ENCODE measurements around the gene KRT1. TPM values are rescaled to one million over a fixed set of nuclear protein-coding genes. Genes with fewer than 3 reads are reported as not detected.

Gene KRT1
- total RNA-seq, 4 donors from 2014 or later, result 4,815 to 9,656 (median 5,822) TPM

DNA sequence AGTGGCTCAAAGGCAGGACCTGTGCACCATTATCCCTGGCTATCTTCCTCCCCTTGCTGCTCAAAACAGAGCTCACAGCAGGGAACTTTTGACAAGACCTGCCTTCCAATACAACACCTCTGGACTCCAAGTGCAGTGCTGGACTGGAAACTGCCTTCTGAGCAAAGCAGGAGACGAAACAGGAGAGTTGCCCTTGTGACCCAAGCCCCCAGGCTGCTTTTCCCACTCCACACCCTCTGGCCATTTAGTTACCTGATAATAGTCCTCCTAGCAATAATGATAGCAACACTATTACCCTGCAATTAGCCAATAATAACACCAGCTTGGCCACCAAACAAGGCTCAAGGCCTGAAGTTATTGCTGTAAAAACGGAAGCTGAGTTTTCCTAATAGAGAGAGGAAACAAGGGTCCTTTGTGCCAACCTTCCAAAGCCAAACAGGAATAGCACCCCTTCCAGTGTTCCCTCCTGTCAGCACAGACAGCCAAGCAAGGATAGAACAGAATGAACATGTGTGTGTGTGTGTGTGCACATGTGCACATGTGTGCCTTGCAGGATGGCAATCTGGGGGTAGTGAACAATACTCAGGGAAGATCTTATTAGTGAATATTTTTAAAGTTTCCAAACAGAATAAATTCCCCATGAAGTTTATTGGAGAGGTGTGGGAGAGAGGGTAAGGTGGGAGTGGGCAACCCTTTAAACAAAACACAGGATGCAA, 52.7 kb downstream of the KRT1 start:
- no peaks in the 10 kb centered on the region for H3K36me3 ChIP-seq
- whole genome bisulfite sequencing, result 86% methylated on average over 2 of the region's 2 CpGs
- no peaks in the 10 kb centered on the region for H3K27me3 ChIP-seq
- DNase-seq (ENCODE audit: low spot score in 2 of 2), result no peak
- H3K4me3 ChIP-seq, result no peak overlapping the region
- H3K4me1 ChIP-seq, result no peaks in the 10 kb centered on the region
- TF ChIP-seq, protein P1, sequence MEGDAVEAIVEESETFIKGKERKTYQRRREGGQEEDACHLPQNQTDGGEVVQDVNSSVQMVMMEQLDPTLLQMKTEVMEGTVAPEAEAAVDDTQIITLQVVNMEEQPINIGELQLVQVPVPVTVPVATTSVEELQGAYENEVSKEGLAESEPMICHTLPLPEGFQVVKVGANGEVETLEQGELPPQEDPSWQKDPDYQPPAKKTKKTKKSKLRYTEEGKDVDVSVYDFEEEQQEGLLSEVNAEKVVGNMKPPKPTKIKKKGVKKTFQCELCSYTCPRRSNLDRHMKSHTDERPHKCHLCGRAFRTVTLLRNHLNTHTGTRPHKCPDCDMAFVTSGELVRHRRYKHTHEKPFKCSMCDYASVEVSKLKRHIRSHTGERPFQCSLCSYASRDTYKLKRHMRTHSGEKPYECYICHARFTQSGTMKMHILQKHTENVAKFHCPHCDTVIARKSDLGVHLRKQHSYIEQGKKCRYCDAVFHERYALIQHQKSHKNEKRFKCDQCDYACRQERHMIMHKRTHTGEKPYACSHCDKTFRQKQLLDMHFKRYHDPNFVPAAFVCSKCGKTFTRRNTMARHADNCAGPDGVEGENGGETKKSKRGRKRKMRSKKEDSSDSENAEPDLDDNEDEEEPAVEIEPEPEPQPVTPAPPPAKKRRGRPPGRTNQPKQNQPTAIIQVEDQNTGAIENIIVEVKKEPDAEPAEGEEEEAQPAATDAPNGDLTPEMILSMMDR (IDR thresholded peaks at IDR 0.05), result no peak
- no peak for TF ChIP-seq POLR2AphosphoS5 (IDR thresholded peaks at IDR 0.05)
- TF ChIP-seq POLR2A (IDR thresholded peaks at IDR 0.05), result no peak
- no peak for TF ChIP-seq EP300 (IDR thresholded peaks at IDR 0.05)
- H3K9me3 ChIP-seq, result no peaks in the 10 kb centered on the region
- H3K27ac ChIP-seq, result no peak overlapping the region

Other genes with a start within 250 kb of the KRT1 start
- 10 to 100 TPM in 3 of 4 donors, 1 to 10 TPM in 1; 3.3 to 67.9 (median 21.2) TPM for gene KRT75, start 246.0 kb downstream of the KRT1 start, total RNA-seq
- gene KRT6B, start 228.3 kb downstream of the KRT1 start, total RNA-seq, result 100 to 1,000 TPM in 3 of 4 donors, 10 to 100 TPM in 1; 44.8 to 765 (median 249) TPM
- gene KRT6C, start 206.6 kb downstream of the KRT1 start, total RNA-seq, result 10 to 100 TPM in 2 of 4 donors, 1 to 10 TPM in 1, not detected in 1; 7.8 to 23.7 (median 14.8) TPM
- 1,000 to 10,000 TPM in 1 of 4 donors, 100 to 1,000 TPM in 2, 10 to 100 TPM in 1; 57.7 to 1,258 (median 594) TPM for gene KRT6A, start 187.2 kb downstream of the KRT1 start, total RNA-seq
- gene KRT5, start 160.0 kb downstream of the KRT1 start, total RNA-seq, result 1,000 to 10,000 TPM; 3,026 to 9,625 (median 8,067) TPM
- gene KRT71, start 127.3 kb downstream of the KRT1 start, total RNA-seq, result 100 to 1,000 TPM in 1 of 4 donors, 10 to 100 TPM in 2, 1 to 10 TPM in 1; 5.5 to 231 (median 70.8) TPM
- 10 to 100 TPM in 3 of 4 donors, 1 to 10 TPM in 1; 2.0 to 44.4 (median 21.2) TPM for gene KRT74, start 106.6 kb downstream of the KRT1 start, total RNA-seq
- gene KRT72, start 78.9 kb downstream of the KRT1 start, total RNA-seq, result 10 to 100 TPM in 1 of 4 donors, 1 to 10 TPM in 3; 2.0 to 19.2 (median 8.8) TPM
- gene KRT73, start 61.8 kb downstream of the KRT1 start, total RNA-seq, result 10 to 100 TPM in 3 of 4 donors, 1 to 10 TPM in 1; 8.7 to 27.4 (median 17.5) TPM
- 1,000 to 10,000 TPM in 2 of 4 donors, 100 to 1,000 TPM in 2; 357 to 1,953 (median 1,221) TPM for gene KRT2, start 28.2 kb downstream of the KRT1 start, total RNA-seq
- gene KRT77, start 23.1 kb upstream of the KRT1 start, total RNA-seq, result 100 to 1,000 TPM; 146 to 424 (median 275) TPM
- gene KRT76, start 96.9 kb upstream of the KRT1 start, total RNA-seq, result not detected
- gene KRT3, start 115.7 kb upstream of the KRT1 start, total RNA-seq, result not detected
- 1 to 10 TPM in 2 of 4 donors, under 1 TPM in 2; 0.32 to 1.6 (median 0.76) TPM for gene KRT4, start 133.7 kb upstream of the KRT1 start, total RNA-seq
- 100 to 1,000 TPM in 3 of 4 donors, 10 to 100 TPM in 1; 48.8 to 202 (median 156) TPM for gene KRT79, start 153.9 kb upstream of the KRT1 start, total RNA-seq
- gene KRT78, start 168.6 kb upstream of the KRT1 start, total RNA-seq, result 100 to 1,000 TPM in 1 of 4 donors, 10 to 100 TPM in 3; 48.9 to 115 (median 80.0) TPM
- 10 to 100 TPM; 49.4 to 93.7 (median 65.9) TPM for gene KRT8, start 224.7 kb upstream of the KRT1 start, total RNA-seq

Data from suprapubic skin (tissue), 4 donors.